ENCODE data around the gene NUMA1. TPM values are rescaled to one million over a fixed set of nuclear protein-coding genes. Genes with fewer than 3 reads are reported as not detected.

NUMA1 gene
- total and polyA plus RNA-seq, 4 donors, result 19.5 to 93.2 (median 42.1) TPM

GRCh38 chr11:71997594-71997993 is 82.7 kb downstream of the NUMA1 start:
- H3K36me3 ChIP-seq (ENCODE audit: control insufficient read depth in 4 of 4, insufficient read depth in 3 of 4, low read depth in 1 of 4, low read length in 3 of 4), result peaks cover 0 to 13% (median 10%) of the 10 kb centered on the region in 4 donors
- H3K4me3 ChIP-seq (ENCODE audit: low read depth in 1 of 3, low read length in 3 of 3), result no peak overlapping the region
- 99% methylated on average over 3 of the region's 3 CpGs for WGBS
- peaks cover 2 to 17% (median 10%) of the 10 kb centered on the region in 4 donors for H3K4me1 ChIP-seq (ENCODE audit: control insufficient read depth in 4 of 4, insufficient read depth in 4 of 4, low read length in 3 of 4)
- TF ChIP-seq HNF4G (IDR thresholded peaks at IDR 0.05) (no peak), RXRA (IDR thresholded peaks at IDR 0.05) (no peak), YY1 (IDR thresholded peaks at IDR 0.05) (no peak), MAX (IDR thresholded peaks at IDR 0.05) (no peak), FOXA2 (IDR thresholded peaks at IDR 0.05) (no peak)
- DNase-seq (ENCODE audit: low spot score), result no peak
- no peaks in the 10 kb centered on the region for H3K27me3 ChIP-seq (ENCODE audit: control insufficient read depth in 4 of 4, insufficient read depth in 4 of 4, low read length in 3 of 4)
- no peak overlapping the region for H3K9ac ChIP-seq (ENCODE audit: low read depth in 1 of 2, low read length in 2 of 2)
- no peaks in the 10 kb centered on the region for H3K9me3 ChIP-seq (ENCODE audit: control insufficient read depth in 4 of 4, low read length in 3 of 4)
- H3K27ac ChIP-seq (ENCODE audit: low read depth in 1 of 2, low read length in 2 of 2), result no peak overlapping the region

- Histone ChIP-seq H3K9ac (ENCODE audit: low read depth in 1 of 2, low read length in 2 of 2) (no peak overlapping the region), H3K27ac (ENCODE audit: low read depth in 1 of 2, low read length in 2 of 2) (no peak overlapping the region), H3K36me3 (ENCODE audit: control insufficient read depth in 4 of 4, insufficient read depth in 3 of 4, low read depth in 1 of 4, low read length in 3 of 4) (peaks cover 0 to 6% (median 3%) of the 10 kb centered on the region in 4 donors), H3K9me3 (ENCODE audit: control insufficient read depth in 4 of 4, low read length in 3 of 4) (no peaks in the 10 kb centered on the region), H3K27me3 (ENCODE audit: control insufficient read depth in 4 of 4, insufficient read depth in 4 of 4, low read length in 3 of 4) (no peaks in the 10 kb centered on the region), H3K4me3 (ENCODE audit: low read depth in 1 of 3, low read length in 3 of 3) (no peak overlapping the region), H3K4me1 (ENCODE audit: control insufficient read depth in 4 of 4, insufficient read depth in 4 of 4, low read length in 3 of 4) (peaks cover 2 to 17% (median 10%) of the 10 kb centered on the region in 4 donors)
- TF ChIP-seq HNF4A (conservative IDR thresholded peaks at IDR 0.05) (no peak), MAX (IDR thresholded peaks at IDR 0.05) (no peak), TAF1 (conservative IDR thresholded peaks at IDR 0.05) (no peak), REST (IDR thresholded peaks at IDR 0.05) (no peak), ZBTB33 (IDR thresholded peaks at IDR 0.05) (no peak), JUND (IDR thresholded peaks at IDR 0.05) (no peak), FOXA1 (IDR thresholded peaks at IDR 0.05) (no peak), SP1 (IDR thresholded peaks at IDR 0.05) (no peak), FOXA2 (IDR thresholded peaks at IDR 0.05) (no peak), NR2F2 (IDR thresholded peaks at IDR 0.05) (no peak), ATF3 (IDR thresholded peaks at IDR 0.05) (no peak), RAD21 (IDR thresholded peaks at IDR 0.05) (no peak), YY1 (IDR thresholded peaks at IDR 0.05) (no peak), GABPA (IDR thresholded peaks at IDR 0.05 in 1 of 2, conservative IDR thresholded peaks at IDR 0.05 in 1 of 2) (no peak), EGR1 (IDR thresholded peaks at IDR 0.05; ENCODE audit: low read depth in 2 of 2) (no peak), HNF4G (IDR thresholded peaks at IDR 0.05) (no peak), CTCF (IDR thresholded peaks at IDR 0.05; ENCODE audit: low read depth, low read length, missing input control) (no peak), RXRA (IDR thresholded peaks at IDR 0.05) (no peak)
- no peak for DNase-seq (ENCODE audit: low spot score)
- WGBS, result 87% methylated on average over 8 of the region's 8 CpGs
Observed at GRCh38 chr11:71996946-71997345, 83.4 kb downstream of the NUMA1 start.

All from liver (tissue), 9 donors.